ENCODE data around the gene IKZF4.
"Not testable (repeated sequence)": the region's sequence is repeated elsewhere in the genome, so short reads cannot be mapped to it uniquely, and the experiment has no call there.

The IKZF4 gene

DNA sequence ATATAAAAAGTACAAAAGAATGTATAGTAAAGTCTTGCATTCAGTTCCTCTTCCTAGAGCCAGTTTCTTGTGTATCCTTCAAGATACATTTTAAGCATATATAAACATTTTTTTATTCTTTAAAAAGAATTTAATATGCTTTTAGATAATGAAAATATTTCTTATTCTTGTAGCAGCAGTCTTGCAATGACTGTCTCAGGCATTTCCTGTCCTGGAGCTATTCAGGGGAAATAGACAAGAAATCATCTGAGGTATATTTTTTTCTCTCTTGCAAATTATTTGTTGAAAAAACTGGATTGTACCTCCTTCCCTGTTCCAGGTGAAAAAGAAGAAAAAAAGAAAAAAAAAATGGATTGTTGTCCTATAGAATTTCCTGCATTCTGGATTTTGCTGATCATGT is 42.2 kb downstream of the IKZF4 start:
- TF ChIP-seq CTCF (IDR thresholded peaks at IDR 0.05; ENCODE audit: insufficient read depth, low read length, poor library complexity, severe bottlenecking) = no peak
- TF ChIP-seq EZH2phosphoT487 (conservative IDR thresholded peaks at IDR 0.05; ENCODE audit: low read length) = no peak
- no peak overlapping the region for H3K27ac ChIP-seq (ENCODE audit: low read depth, low read length)
- H3K9me3 ChIP-seq (ENCODE audit: insufficient read depth, low read length) = no peaks in the 10 kb centered on the region
- no peak overlapping the region for H3K4me3 ChIP-seq (ENCODE audit: insufficient read depth, low read length, poor library complexity, severe bottlenecking)
- H3K4me2 ChIP-seq (ENCODE audit: low read depth, low read length, poor library complexity, severe bottlenecking) = no peak overlapping the region
- no peaks in the 10 kb centered on the region for H3K27me3 ChIP-seq (ENCODE audit: low read length)
- no peak overlapping the region for H3K9ac ChIP-seq (ENCODE audit: low read length)
- H4K20me1 ChIP-seq (ENCODE audit: low read depth, low read length) = no peaks in the 10 kb centered on the region
- no peaks in the 10 kb centered on the region for H3K79me2 ChIP-seq (ENCODE audit: insufficient read depth, low read length)
- H3K36me3 ChIP-seq (ENCODE audit: low read length) = no peaks in the 10 kb centered on the region
- no peak overlapping the region for H2AFZ ChIP-seq (ENCODE audit: low read depth, low read length, severe bottlenecking)
- no peaks in the 10 kb centered on the region for H3K9me2 ChIP-seq (replicated peaks; ENCODE audit: insufficient read depth, low read length)
- H3F3A ChIP-seq (ENCODE audit: insufficient read depth) = no peaks in the 10 kb centered on the region; the same call in 1 of the 2 replicates

DNA sequence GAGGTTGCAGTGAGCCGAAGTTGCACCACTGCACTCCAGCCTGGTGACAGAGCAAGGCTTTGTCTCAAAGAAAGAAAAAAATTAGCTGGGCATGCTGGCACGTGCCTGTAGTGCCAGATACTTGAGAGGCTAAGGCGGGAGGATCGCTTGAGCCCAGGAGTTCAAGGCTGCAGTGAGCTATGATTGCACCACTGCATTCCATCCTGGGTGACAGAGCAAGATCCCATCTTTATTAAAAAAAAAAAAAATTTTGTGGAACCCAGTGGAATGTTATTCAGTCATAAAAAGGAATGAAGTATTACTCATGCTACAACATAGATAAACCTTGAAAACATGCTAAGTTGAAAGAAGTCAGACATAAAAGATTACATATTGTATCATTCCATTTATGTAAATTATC is 50.8 kb downstream of the IKZF4 start:
- H3K27me3 ChIP-seq (ENCODE audit: low read length) = no peaks in the 10 kb centered on the region
- H3K9me3 ChIP-seq (ENCODE audit: insufficient read depth, low read length) = no peaks in the 10 kb centered on the region
- H3K36me3 ChIP-seq (ENCODE audit: low read length) = no peaks in the 10 kb centered on the region
- no peaks in the 10 kb centered on the region for H4K20me1 ChIP-seq (ENCODE audit: low read depth, low read length)
- no peak overlapping the region for H3K27ac ChIP-seq (ENCODE audit: low read depth, low read length)
- H3K4me3 ChIP-seq (ENCODE audit: insufficient read depth, low read length, poor library complexity, severe bottlenecking) = no peak overlapping the region
- no peaks in the 10 kb centered on the region for H3K79me2 ChIP-seq (ENCODE audit: insufficient read depth, low read length)
- TF ChIP-seq CTCF (IDR thresholded peaks at IDR 0.05; ENCODE audit: insufficient read depth, low read length, poor library complexity, severe bottlenecking) = no peak
- no peaks in the 10 kb centered on the region for H3F3A ChIP-seq (ENCODE audit: insufficient read depth)
- H3K4me2 ChIP-seq (ENCODE audit: low read depth, low read length, poor library complexity, severe bottlenecking) = no peak overlapping the region
- H2AFZ ChIP-seq (ENCODE audit: low read depth, low read length, severe bottlenecking) = no peak overlapping the region
- H3K9ac ChIP-seq (ENCODE audit: low read length) = no peak overlapping the region
- H3K9me2 ChIP-seq (replicated peaks; ENCODE audit: insufficient read depth, low read length) = no peaks in the 10 kb centered on the region

DNA sequence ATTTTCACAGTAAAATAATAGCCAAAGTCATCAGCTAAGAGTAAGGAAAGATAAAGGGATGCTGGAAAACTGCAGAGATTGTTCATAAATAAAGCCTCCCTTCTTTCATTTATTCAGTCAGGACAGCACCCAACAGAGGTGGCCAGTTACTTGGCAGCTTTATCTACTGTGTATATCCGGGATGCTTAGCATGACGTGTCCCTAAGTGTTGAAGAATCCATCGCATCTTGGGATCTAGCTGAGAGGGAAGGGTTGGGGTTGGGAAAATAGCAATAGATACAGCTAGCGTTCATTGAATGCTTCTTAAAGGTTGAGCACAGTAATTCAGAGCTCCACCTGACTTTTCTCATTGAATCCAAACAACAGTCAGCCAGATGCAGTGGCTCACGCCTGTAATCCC is 53.6 kb downstream of the IKZF4 start:
- no peaks in the 10 kb centered on the region for H3K79me2 ChIP-seq (ENCODE audit: insufficient read depth, low read length)
- no peaks in the 10 kb centered on the region for H3K9me3 ChIP-seq (ENCODE audit: insufficient read depth, low read length)
- no peaks in the 10 kb centered on the region for H3F3A ChIP-seq (ENCODE audit: insufficient read depth)
- no peaks in the 10 kb centered on the region for H3K9me2 ChIP-seq (replicated peaks; ENCODE audit: insufficient read depth, low read length)
- no peaks in the 10 kb centered on the region for H4K20me1 ChIP-seq (ENCODE audit: low read depth, low read length)
- no peak overlapping the region for H3K4me2 ChIP-seq (ENCODE audit: low read depth, low read length, poor library complexity, severe bottlenecking)
- no peaks in the 10 kb centered on the region for H3K36me3 ChIP-seq (ENCODE audit: low read length)
- no peak overlapping the region for H3K9ac ChIP-seq (ENCODE audit: low read length)
- H2AFZ ChIP-seq (ENCODE audit: low read depth, low read length, severe bottlenecking) = no peak overlapping the region
- H3K4me3 ChIP-seq (ENCODE audit: insufficient read depth, low read length, poor library complexity, severe bottlenecking) = no peak overlapping the region
- H3K27ac ChIP-seq (ENCODE audit: low read depth, low read length) = no peak overlapping the region
- H3K27me3 ChIP-seq (ENCODE audit: low read length) = no peaks in the 10 kb centered on the region
- TF ChIP-seq CTCF (IDR thresholded peaks at IDR 0.05; ENCODE audit: insufficient read depth, low read length, poor library complexity, severe bottlenecking) (no peak), EZH2phosphoT487 (conservative IDR thresholded peaks at IDR 0.05; ENCODE audit: low read length) (no peak)

DNA sequence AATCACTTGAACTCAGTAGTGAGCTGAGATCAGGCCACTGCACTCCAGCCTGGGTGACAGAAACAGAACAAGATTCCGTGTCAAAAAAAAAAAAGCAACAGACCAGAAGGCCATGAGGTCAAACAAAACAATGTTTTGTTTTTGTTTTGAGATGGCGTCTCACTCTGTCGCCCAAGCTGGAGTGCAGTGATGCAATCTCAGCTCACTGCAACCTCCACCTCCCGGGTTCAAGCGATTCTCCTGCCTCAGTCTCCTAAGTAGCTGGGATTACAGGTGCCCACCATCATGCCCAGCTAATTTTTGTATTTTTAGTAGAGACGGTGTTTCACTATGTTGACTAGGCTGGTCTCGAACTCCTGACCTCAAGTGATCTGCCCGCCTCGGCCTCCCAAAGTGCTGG is 57.1 kb downstream of the IKZF4 start:
- H3K27ac ChIP-seq (ENCODE audit: low read depth, low read length); H3K79me2 ChIP-seq (ENCODE audit: insufficient read depth, low read length); H3K9ac ChIP-seq (ENCODE audit: low read length); H3K4me2 ChIP-seq (ENCODE audit: low read depth, low read length, poor library complexity, severe bottlenecking); H3K36me3 ChIP-seq (ENCODE audit: low read length); H3K27me3 ChIP-seq (ENCODE audit: low read length); H2AFZ ChIP-seq (ENCODE audit: low read depth, low read length, severe bottlenecking); H3K4me3 ChIP-seq (ENCODE audit: insufficient read depth, low read length, poor library complexity, severe bottlenecking); H3K9me3 ChIP-seq (ENCODE audit: insufficient read depth, low read length); H3K9me2 ChIP-seq (replicated peaks; ENCODE audit: insufficient read depth, low read length); H3F3A ChIP-seq (ENCODE audit: insufficient read depth); H4K20me1 ChIP-seq (ENCODE audit: low read depth, low read length): not testable (repeated sequence)

Measured in SU-DHL-6 (cell line).